ENCODE data around the gene STK24. TPM values are rescaled to one million over a fixed set of nuclear protein-coding genes. Genes with fewer than 3 reads are reported as not detected.

STK24 gene
- total and polyA plus RNA-seq, 10 of the 15 experiments (the other 5 are each of a cell fraction or from before 2014, with no cell fraction given): 7.5 to 115 (median 52.9) TPM

GRCh38 chr13:98445340-98446233 is 131.3 kb downstream of the STK24 start (continued):
- no peak; the same call in 1 of the 2 replicates for TF ChIP-seq POLR2A (IDR thresholded peaks at IDR 0.05; ENCODE audit: low read depth, low read length)
- TF ChIP-seq IKZF1 (conservative IDR thresholded peaks at IDR 0.05): peak; percentile 36
- no peak for TF ChIP-seq E2F4 (IDR thresholded peaks at IDR 0.05; ENCODE audit: low read depth, low read length)
- TF ChIP-seq ZNF622 (IDR thresholded peaks at IDR 0.05): no peak
- TF ChIP-seq RB1 (IDR thresholded peaks at IDR 0.05; ENCODE audit: borderline replicate concordance): no peak; the same call in 1 of the 2 replicates
- TF ChIP-seq CTCF (IDR thresholded peaks at IDR 0.05 in 2 of 3, conservative IDR thresholded peaks at IDR 0.05 in 1 of 3; ENCODE audit: control insufficient read depth in 2 of 3, extremely low read depth in 1 of 3, insufficient read depth in 1 of 3, low read depth in 3 of 3, low read length in 3 of 3): peak; percentile 90 to 100 (median 98); a peak in 5 of 6 replicates
- TF ChIP-seq HDGF (IDR thresholded peaks at IDR 0.05): peak; percentile 88
- no peak for TF ChIP-seq HCFC1 (IDR thresholded peaks at IDR 0.05; ENCODE audit: low read length)
- TF ChIP-seq TCF12 (IDR thresholded peaks at IDR 0.05; ENCODE audit: low read depth, low read length): no peak
- TF ChIP-seq EGR1 (IDR thresholded peaks at IDR 0.05; ENCODE audit: borderline replicate concordance in 1 of 2, low read depth in 2 of 2, low read length in 2 of 2): no peak
- no peak for TF ChIP-seq EZH2 (IDR thresholded peaks at IDR 0.05; ENCODE audit: borderline replicate concordance, control insufficient read depth, low read depth, low read length)
- no peak for TF ChIP-seq KAT2A (conservative IDR thresholded peaks at IDR 0.05; ENCODE audit: control insufficient read depth, low read depth, low read length)
- no peak for TF ChIP-seq ZZZ3 (IDR thresholded peaks at IDR 0.05; ENCODE audit: control insufficient read depth, insufficient read length, low read depth)
- TF ChIP-seq MYC (IDR thresholded peaks at IDR 0.05; ENCODE audit: insufficient read depth, insufficient read length, insufficient replicate concordance, low read length, severe bottlenecking): no peak
- TF ChIP-seq WRNIP1 (IDR thresholded peaks at IDR 0.05; ENCODE audit: borderline replicate concordance, low read depth, low read length): no peak
- TF ChIP-seq IKZF2 (IDR thresholded peaks at IDR 0.05): no peak
- no peak for TF ChIP-seq ETV6 (conservative IDR thresholded peaks at IDR 0.05 in 1 of 2, IDR thresholded peaks at IDR 0.05 in 1 of 2; ENCODE audit: borderline replicate concordance in 1 of 2, low read depth in 1 of 2)
- no peak for TF ChIP-seq ATF7 (IDR thresholded peaks at IDR 0.05; ENCODE audit: low read depth)
- no peak for TF ChIP-seq ZBTB11 (CRISPR knock-in tag; IDR thresholded peaks at IDR 0.05)
- TF ChIP-seq CHD1 (IDR thresholded peaks at IDR 0.05; ENCODE audit: low read depth, low read length): 0 out of 2 replicates have a peak, but pooled peaks have one; percentile 68
- no peak for TF ChIP-seq NR2C1 (IDR thresholded peaks at IDR 0.05)
- TF ChIP-seq HSF1 (IDR thresholded peaks at IDR 0.05; ENCODE audit: low read depth, low read length): no peak
